HUES64 (cell line): Measurements from ENCODE around the gene COPZ1.
A peak's percentile ranks its signal among the peaks of the same experiment; 100 is the strongest.

Experiments used
- H3K27ac ChIP-seq: 2 replicates; pipeline ENCODE4 v1.7.0; 2013; ENCODE audit warnings: low read depth, low read length, inconsistent platforms
- H3K27me3 ChIP-seq: 2 replicates; pipeline ENCODE4 v1.6.1; 2013; ENCODE audit warnings: mild to moderate bottlenecking, low read length; ENCODE audit not compliant: insufficient read depth
- H3K36me3 ChIP-seq: 2 replicates; pipeline ENCODE4 v1.6.1; 2013; ENCODE audit warnings: mild to moderate bottlenecking, low read length; ENCODE audit not compliant: insufficient read depth
- H3K4me1 ChIP-seq: 2 replicates; pipeline ENCODE4 v1.6.1; 2013; ENCODE audit warnings: mild to moderate bottlenecking, low read length, moderate library complexity; ENCODE audit not compliant: insufficient read depth
- H3K4me3 ChIP-seq: 2 replicates; pipeline ENCODE4 v1.5.1; 2013; ENCODE audit warnings: mild to moderate bottlenecking, low read length, moderate library complexity
- H3K9ac ChIP-seq: 2 replicates; pipeline ENCODE4 v1.6.1; 2013; ENCODE audit warnings: mild to moderate bottlenecking, low read depth, low read length
- H3K9me3 ChIP-seq: 2 replicates; pipeline ENCODE4 v1.6.1; 2013; ENCODE audit warnings: low read depth, low read length; ENCODE audit not compliant: insufficient read depth
- WGBS: fragments of 150-250, 120-280 bp; methylation state at CpG from one replicate; pipeline ENCODE4 v1.1.7; 2013; ENCODE audit warnings: missing lambda C conversion rate; 5-methylcytosine and 5-hydroxymethylcytosine counted together

Gene COPZ1

GRCh38 chr12:54383041-54383609 is 58.2 kb downstream of the COPZ1 start:
- H3K27ac ChIP-seq: no peak overlapping the region
- H3K4me1 ChIP-seq: peaks cover 50% of the 10 kb centered on the region
- H3K9ac ChIP-seq: no peak overlapping the region

GRCh38 chr12:54384591-54385041 is 59.7 kb downstream of the COPZ1 start, which contains the start of gene ZNF385A:
Gene ZNF385A (minus strand): TSS chr12:54384733. CDS start chr12:54384514, 219 bp downstream.
- peaks cover 56% of the 10 kb centered on the region for H3K4me1 ChIP-seq
- peak within 1 kb of the TSS; percentile 26; the same call in 1 of the 2 replicates for H3K4me3 ChIP-seq
- WGBS: 82% methylated on average over 1 of the region's 1 CpG
- 0 out of 2 replicates have a peak within 1 kb of the TSS, but pooled peaks have one; percentile 17 for H3K9ac ChIP-seq
- no peaks in the 10 kb centered on the region for H3K9me3 ChIP-seq
- peak within 1 kb of the TSS; percentile 37; the same call in 1 of the 2 replicates for H3K27ac ChIP-seq
- peaks cover 4% of the 10 kb centered on the region; the same call in 1 of the 2 replicates for H3K36me3 ChIP-seq
- H3K27me3 ChIP-seq: no peaks in the 10 kb centered on the region

More at GRCh38 chr12:54383041-54383609, 58.2 kb downstream of the COPZ1 start:
- Histone ChIP-seq H3K9me3 (no peaks in the 10 kb centered on the region), H3K4me3 (no peak overlapping the region), H3K36me3 (peaks cover 4% of the 10 kb centered on the region; the same call in 1 of the 2 replicates), H3K27me3 (peaks cover 6% of the 10 kb centered on the region; the same call in 1 of the 2 replicates)
- WGBS: 84% methylated on average over 3 of the region's 3 CpGs

- no peaks in the 10 kb centered on the region for H3K9me3 ChIP-seq
- peak overlapping the region; percentile 37; the same call in 1 of the 2 replicates for H3K27ac ChIP-seq
- peaks cover 4% of the 10 kb centered on the region; the same call in 1 of the 2 replicates for H3K36me3 ChIP-seq
- no peaks in the 10 kb centered on the region for H3K27me3 ChIP-seq
- WGBS: 34% methylated on average over 10 of the region's 10 CpGs
- H3K4me1 ChIP-seq: peaks cover 60% of the 10 kb centered on the region
- peak overlapping the region; percentile 26; the same call in 1 of the 2 replicates for H3K4me3 ChIP-seq
- H3K9ac ChIP-seq: 0 out of 2 replicates have a peak overlapping the region, but pooled peaks have one; percentile 17
Measured at GRCh38 chr12:54385251-54385914, 60.5 kb downstream of the COPZ1 start.

- no peak overlapping the region for H3K4me3 ChIP-seq
- H3K4me1 ChIP-seq: peaks cover 60% of the 10 kb centered on the region
- peak overlapping the region; percentile 45; the same call in 1 of the 2 replicates for H3K27ac ChIP-seq
- H3K9ac ChIP-seq: no peak overlapping the region
- 0 out of 2 replicates have a peak, but pooled peaks cover under 1% of the 10 kb centered on the region for H3K36me3 ChIP-seq
- 88% methylated on average over 3 of the region's 3 CpGs for WGBS
- no peaks in the 10 kb centered on the region for H3K27me3 ChIP-seq
- no peaks in the 10 kb centered on the region for H3K9me3 ChIP-seq
Measured at GRCh38 chr12:54386403-54387113, 61.6 kb downstream of the COPZ1 start.

GRCh38 chr12:54387114-54387467 is 62.2 kb downstream of the COPZ1 start:
- H3K4me1 ChIP-seq: peaks cover 65% of the 10 kb centered on the region
- peak overlapping the region; percentile 45; the same call in 1 of the 2 replicates for H3K27ac ChIP-seq
- H3K4me3 ChIP-seq: no peak overlapping the region
- no peaks in the 10 kb centered on the region for H3K36me3 ChIP-seq
- H3K9ac ChIP-seq: no peak overlapping the region
- 60% methylated on average over 3 of the region's 3 CpGs for WGBS
- H3K27me3 ChIP-seq: no peaks in the 10 kb centered on the region
- H3K9me3 ChIP-seq: no peaks in the 10 kb centered on the region

GRCh38 chr12:54388237-54389133 is 63.6 kb downstream of the COPZ1 start:
- 0 out of 2 replicates have a peak overlapping the region, but pooled peaks have one; percentile 9 for H3K27ac ChIP-seq

GRCh38 chr12:54389134-54389508 is 64.2 kb downstream of the COPZ1 start:
- peaks cover 71% of the 10 kb centered on the region for H3K4me1 ChIP-seq
- H3K9me3 ChIP-seq: no peaks in the 10 kb centered on the region
- 83% methylated on average over 2 of the region's 3 CpGs for WGBS
- no peak overlapping the region for H3K4me3 ChIP-seq
- no peak overlapping the region for H3K27ac ChIP-seq
- H3K27me3 ChIP-seq: no peaks in the 10 kb centered on the region
- H3K36me3 ChIP-seq: no peaks in the 10 kb centered on the region
- H3K9ac ChIP-seq: no peak overlapping the region

More at GRCh38 chr12:54388237-54389133, 63.6 kb downstream of the COPZ1 start:
- Histone ChIP-seq H3K27me3 (no peaks in the 10 kb centered on the region), H3K4me3 (no peak overlapping the region), H3K36me3 (no peaks in the 10 kb centered on the region), H3K9ac (no peak overlapping the region), H3K9me3 (no peaks in the 10 kb centered on the region), H3K4me1 (peaks cover 65% of the 10 kb centered on the region)
- WGBS: 32% methylated on average over 1 of the region's 4 CpGs

- H3K27ac ChIP-seq: no peak overlapping the region
- no peaks in the 10 kb centered on the region for H3K27me3 ChIP-seq
- H3K9me3 ChIP-seq: no peaks in the 10 kb centered on the region
- H3K36me3 ChIP-seq: peaks cover 3% of the 10 kb centered on the region; the same call in 1 of the 2 replicates
- peak overlapping the region; percentile 82 for H3K4me3 ChIP-seq
- no peak overlapping the region for H3K9ac ChIP-seq
- peaks cover 66% of the 10 kb centered on the region for H3K4me1 ChIP-seq
- 69% methylated on average over 5 of the region's 5 CpGs for WGBS
Measured at GRCh38 chr12:54389607-54390175, 64.8 kb downstream of the COPZ1 start.

GRCh38 chr12:54390176-54390667 is 65.3 kb downstream of the COPZ1 start:
- no peaks in the 10 kb centered on the region for H3K27me3 ChIP-seq
- 12% methylated on average over 5 of the region's 7 CpGs for WGBS
- H3K9ac ChIP-seq: no peak overlapping the region
- H3K27ac ChIP-seq: no peak overlapping the region
- peaks cover 9% of the 10 kb centered on the region; the same call in 1 of the 2 replicates for H3K36me3 ChIP-seq
- no peaks in the 10 kb centered on the region for H3K9me3 ChIP-seq
- H3K4me1 ChIP-seq: peaks cover 61% of the 10 kb centered on the region
- H3K4me3 ChIP-seq: peak overlapping the region; percentile 82
